ENCODE results near the gene KCNJ3. TPM values are rescaled to one million over a fixed set of nuclear protein-coding genes. Genes with fewer than 3 reads are reported as not detected.

Gene KCNJ3
- total RNA-seq, 1 experiment from 2014 or later = 0.11 TPM

DNA sequence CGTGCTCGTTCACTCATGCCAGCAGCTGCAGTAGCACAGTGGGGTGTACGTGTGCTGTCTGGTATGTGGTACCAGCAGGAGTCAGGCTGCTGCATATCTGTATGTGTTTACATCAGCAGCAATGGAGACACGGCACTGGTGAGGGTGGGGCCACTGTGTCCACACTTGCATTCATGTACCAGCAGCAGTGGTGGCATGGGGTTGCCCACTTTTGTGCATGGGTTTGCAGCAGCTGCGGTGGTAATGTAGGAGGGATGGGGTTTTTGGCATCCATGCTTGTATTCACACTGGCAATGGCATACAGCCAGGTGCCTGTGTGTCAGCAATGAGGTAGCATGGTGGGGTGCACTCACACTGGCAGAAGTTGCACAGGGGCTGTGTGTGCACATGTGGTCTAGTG is 187.8 kb downstream of the KCNJ3 start:
- Mint-ChIP-seq H3K9me3 (peaks cover 6 to 13% of the 10 kb centered on the region in 2 experiments), H3K4me1 (no peaks in the 10 kb centered on the region), H3K27ac (no peak overlapping the region; a peak in 1 of 7 replicates), H3K36me3 (ENCODE audit: insufficient read depth in 1 of 3, low read depth in 3 of 3) (peaks cover 0 to 5% (median 3%) of the 10 kb centered on the region in 3 experiments; a peak in 3 of 7 replicates), H3K27me3 (ENCODE audit: low read depth) (no peaks in the 10 kb centered on the region; the same call in 1 of the 2 replicates), H3K4me3 (no peak overlapping the region)
- Histone ChIP-seq H3K79me1 (ENCODE audit: insufficient read depth, low read depth, low read length, poor library complexity, severe bottlenecking) (no peaks in the 10 kb centered on the region), H2BK20ac (ENCODE audit: low read depth, low read length, poor library complexity, severe bottlenecking) (no peak overlapping the region), H3K18ac (ENCODE audit: insufficient read length, low read depth, low read length) (no peak overlapping the region), H3K56ac (ENCODE audit: insufficient read length, low read depth, low read length) (no peak overlapping the region), H3K27ac (ENCODE audit: insufficient read length, low read depth, low read length) (no peak overlapping the region), H3T11ph (ENCODE audit: low read length) (no peak overlapping the region), H3K9ac (ENCODE audit: extremely low read depth, insufficient read length, low read length) (no peak overlapping the region), H2BK120ac (ENCODE audit: low read depth, low read length, poor library complexity, severe bottlenecking) (no peak overlapping the region), H2BK15ac (ENCODE audit: low read depth, low read length) (no peak overlapping the region), H3K4ac (ENCODE audit: low read depth, low read length) (no peak overlapping the region), H2AK5ac (ENCODE audit: insufficient read length, low read length) (no peak overlapping the region), H3K9me3 (ENCODE audit: control insufficient read depth, low read depth, low read length) (no peaks in the 10 kb centered on the region), H3K4me2 (ENCODE audit: insufficient read depth, insufficient read length, low read length) (no peak overlapping the region), H2BK5ac (ENCODE audit: insufficient read length, low read length) (no peak overlapping the region), H3K79me2 (ENCODE audit: insufficient read depth, low read length) (no peaks in the 10 kb centered on the region), H2BK12ac (ENCODE audit: insufficient read length, low read depth, low read length) (no peak overlapping the region), H4K8ac (replicated peaks; ENCODE audit: insufficient read length, low read depth, low read length) (no peak overlapping the region), H3K27me3 (ENCODE audit: insufficient read depth, low read length) (no peaks in the 10 kb centered on the region), H3K4me1 (ENCODE audit: insufficient read depth, low read length) (no peaks in the 10 kb centered on the region), H4K91ac (ENCODE audit: insufficient read length, low read depth, low read length) (no peak overlapping the region), H3K14ac (ENCODE audit: insufficient read depth, low read length) (no peak overlapping the region), H3K23ac (ENCODE audit: insufficient read length, low read depth, low read length) (no peak overlapping the region), H4K5ac (ENCODE audit: insufficient read length, low read depth, low read length) (no peak overlapping the region), H4K20me1 (ENCODE audit: control insufficient read depth, insufficient read depth, insufficient read length) (no peaks in the 10 kb centered on the region), H2AFZ (ENCODE audit: low read length) (no peak overlapping the region), H3K23me2 (ENCODE audit: insufficient read length, low read depth, low read length, poor library complexity, severe bottlenecking) (no peaks in the 10 kb centered on the region)
- no CpG with 5 or more reads among the region's 5 CpGs for WGBS (ENCODE audit: extremely low coverage, insufficient read length, low lambda C conversion rate)
- no peak for DNase-seq
- TF ChIP-seq, protein P1, sequence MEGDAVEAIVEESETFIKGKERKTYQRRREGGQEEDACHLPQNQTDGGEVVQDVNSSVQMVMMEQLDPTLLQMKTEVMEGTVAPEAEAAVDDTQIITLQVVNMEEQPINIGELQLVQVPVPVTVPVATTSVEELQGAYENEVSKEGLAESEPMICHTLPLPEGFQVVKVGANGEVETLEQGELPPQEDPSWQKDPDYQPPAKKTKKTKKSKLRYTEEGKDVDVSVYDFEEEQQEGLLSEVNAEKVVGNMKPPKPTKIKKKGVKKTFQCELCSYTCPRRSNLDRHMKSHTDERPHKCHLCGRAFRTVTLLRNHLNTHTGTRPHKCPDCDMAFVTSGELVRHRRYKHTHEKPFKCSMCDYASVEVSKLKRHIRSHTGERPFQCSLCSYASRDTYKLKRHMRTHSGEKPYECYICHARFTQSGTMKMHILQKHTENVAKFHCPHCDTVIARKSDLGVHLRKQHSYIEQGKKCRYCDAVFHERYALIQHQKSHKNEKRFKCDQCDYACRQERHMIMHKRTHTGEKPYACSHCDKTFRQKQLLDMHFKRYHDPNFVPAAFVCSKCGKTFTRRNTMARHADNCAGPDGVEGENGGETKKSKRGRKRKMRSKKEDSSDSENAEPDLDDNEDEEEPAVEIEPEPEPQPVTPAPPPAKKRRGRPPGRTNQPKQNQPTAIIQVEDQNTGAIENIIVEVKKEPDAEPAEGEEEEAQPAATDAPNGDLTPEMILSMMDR (conservative IDR thresholded peaks at IDR 0.05) = no peak
